Left lung (tissue), 10 donors: ENCODE measurements around the gene THAP8. TPM values are rescaled to one million over a fixed set of nuclear protein-coding genes. Genes with fewer than 3 reads are reported as not detected.

ENCODE experiments used
- ATAC-seq: fragments of 200-7000 bp; cut with Tn5 transposase; one replicate; pipeline ENCODE4 v1.9.1; 2020; ENCODE audit warnings: moderate library complexity
- DNase-seq, 4 donors: peaks; one replicate each; pipeline ENCODE4 v3.0.0-alpha.2; 2013 to 2020
- H3K27ac ChIP-seq, 2 donors: fragments of 200-600 bp; sonication (generic) in 1 of 2; one replicate each; pipeline versions ENCODE4 v1.5.0 to v1.8.0; 2020 to 2021
- H3K27me3 ChIP-seq, 2 donors: fragments of 200-600 bp; sonication (generic) in 1 of 2; one replicate each; pipeline versions ENCODE4 v1.5.0 to v1.8.0; 2020 to 2021
- H3K36me3 ChIP-seq, 2 donors: fragments of 200-600 bp; sonication (generic) in 1 of 2; one replicate each; pipeline versions ENCODE4 v1.5.0 to v1.8.0; 2020 to 2021
- H3K4me1 ChIP-seq, 2 donors: fragments of 200-600 bp; one replicate each; pipeline ENCODE4 v1.8.0; 2021
- H3K4me3 ChIP-seq, 2 donors: fragments of 200-600 bp; sonication (generic) in 1 of 2; one replicate each; pipeline versions ENCODE4 v1.5.0 to v1.8.0; 2020 to 2021; ENCODE audit warnings: mild to moderate bottlenecking in 1 of 2
- H3K9me3 ChIP-seq, 2 donors: fragments of 200-600 bp; sonication (generic) in 1 of 2; one replicate each; pipeline versions ENCODE4 v1.5.0 to v1.8.0; 2020 to 2021
- CTCF ChIP-seq, 2 donors: fragments of 200-600 bp; sonication (generic) in 1 of 2; IDR thresholded peaks; one replicate each; pipeline versions ENCODE4 v1.5.0 to v1.8.0; 2021; ENCODE audit warnings: antibody characterized with exemption in 2 of 2
- intact Hi-C, 2 donors: fragments of 100-400 bp; cut with DNase I; formaldehyde crosslinking; loops; one replicate each; pipeline versions ENCODE4 v1.11.2 to v1.14.2; 2022
- polyA plus RNA-seq, 6 donors: library from polyadenylated mRNA; unstranded; fragments of 120-200 nt; gene quantifications; one replicate each; pipeline ENCODE4 v1.2.1, GENCODE V29; 2013; ENCODE audit not compliant: insufficient read length in 6 of 6
- total RNA-seq, 2 donors: library from RNA; stranded (reverse); fragmentation: NEBNext Ultra II Directional; extraction: Animal tissue kit (Norgen Biotek cat#: 25700); gene quantifications; one replicate each; pipeline ENCODE4 v1.2.1, GENCODE V29; 2021
- donor health status: DM: no; HTN: yes; CAD: no.
- donor health status: DM: no; HTN: no; CAD: no.

THAP8 gene
- total and polyA plus RNA-seq, 8 donors: 5.7 to 8.4 (median 7.1) TPM

GRCh38 chr19:36090910-36091695 is 37.0 kb upstream of the THAP8 start:
- no peak overlapping the region for H3K4me3 ChIP-seq
- ATAC-seq (no peak), DNase-seq (no peak)
- no peaks in the 10 kb centered on the region for H3K27me3 ChIP-seq
- H3K27ac ChIP-seq: no peak overlapping the region
- intact Hi-C loops: no loop called here
- H3K36me3 ChIP-seq: peaks cover 0 to 40% of the 10 kb centered on the region in 2 donors
- no peaks in the 10 kb centered on the region for H3K9me3 ChIP-seq
- TF ChIP-seq CTCF (IDR thresholded peaks at IDR 0.05): no peak
- H3K4me1 ChIP-seq: no peaks in the 10 kb centered on the region

GRCh38 chr19:36089847-36090246 is 35.8 kb upstream of the THAP8 start:
- DNase-seq (no peak), ATAC-seq (no peak)
- Histone ChIP-seq H3K4me3 (no peak overlapping the region), H3K36me3 (peaks cover 0 to 41% of the 10 kb centered on the region in 2 donors), H3K9me3 (no peaks in the 10 kb centered on the region), H3K27me3 (no peaks in the 10 kb centered on the region), H3K4me1 (no peaks in the 10 kb centered on the region), H3K27ac (no peak overlapping the region)
- TF ChIP-seq CTCF (IDR thresholded peaks at IDR 0.05): no peak
- intact Hi-C loops: no loop called here

- no peak for TF ChIP-seq CTCF (IDR thresholded peaks at IDR 0.05)
- no peak for DNase-seq
- H3K4me3 ChIP-seq: no peak overlapping the region
- H3K36me3 ChIP-seq: peaks cover 0 to 69% of the 10 kb centered on the region in 2 donors
- intact Hi-C loops: no loop called here
- no peaks in the 10 kb centered on the region for H3K4me1 ChIP-seq
- ATAC-seq: no peak
- H3K27ac ChIP-seq: no peak overlapping the region
- H3K27me3 ChIP-seq: no peaks in the 10 kb centered on the region
- no peaks in the 10 kb centered on the region for H3K9me3 ChIP-seq
These were observed 32.2 kb upstream of the THAP8 start for GRCh38 chr19:36086326-36086725.

- peaks cover 0 to 52% of the 10 kb centered on the region in 2 donors for H3K36me3 ChIP-seq
- H3K9me3 ChIP-seq: no peaks in the 10 kb centered on the region
- no peak overlapping the region for H3K4me3 ChIP-seq
- H3K27me3 ChIP-seq: no peaks in the 10 kb centered on the region
- intact Hi-C loops: no loop called here
- ATAC-seq: no peak
- no peak for TF ChIP-seq CTCF (IDR thresholded peaks at IDR 0.05)
- H3K27ac ChIP-seq: no peak overlapping the region
- DNase-seq: no peak
- no peaks in the 10 kb centered on the region for H3K4me1 ChIP-seq
These were observed 30.3 kb upstream of the THAP8 start for GRCh38 chr19:36084231-36085009.

- Histone ChIP-seq H3K9me3 (no peaks in the 10 kb centered on the region), H3K4me3 (no peak overlapping the region), H3K36me3 (peaks cover 0 to 40% of the 10 kb centered on the region in 2 donors), H3K4me1 (no peaks in the 10 kb centered on the region), H3K27ac (no peak overlapping the region), H3K27me3 (no peaks in the 10 kb centered on the region)
- no peak for TF ChIP-seq CTCF (IDR thresholded peaks at IDR 0.05)
- DNase-seq (no peak), ATAC-seq (no peak)
- intact Hi-C loops: no loop called here
These were observed 28.8 kb upstream of the THAP8 start for GRCh38 chr19:36082916-36083315.
